Frontal cortex (tissue), 4 donors: ENCODE results near the gene FKBP5. TPM values are rescaled to one million over a fixed set of nuclear protein-coding genes. Genes with fewer than 3 reads are reported as not detected.

Experiments used
- DNase-seq, 2 donors: peaks; one replicate each; pipeline ENCODE4 v3.0.0; 2012; ENCODE audit warnings: low spot score in 2 of 2
- FAIRE-seq: peaks from 2 replicates; lab custom pipeline; 2012; peaks lifted over from hg19 to GRCh38; lab: Jason Lieb, UNC
- total RNA-seq: library from RNA; depleted of rRNA; stranded (reverse); fragments of >200 nt; gene quantifications from one replicate; pipeline ENCODE4 v1.2.3, GENCODE V29; 2014
- donor health status: control.
- donor health status: control.
- donor health status: control.

FKBP5 gene
- total RNA-seq, 1 donor from 2014 or later, result 3.3 TPM

- DNase-seq (no peak), FAIRE-seq (no peak)
Observed at GRCh38 chr6:35633579-35634089, 55.1 kb downstream of the FKBP5 start.

DNA sequence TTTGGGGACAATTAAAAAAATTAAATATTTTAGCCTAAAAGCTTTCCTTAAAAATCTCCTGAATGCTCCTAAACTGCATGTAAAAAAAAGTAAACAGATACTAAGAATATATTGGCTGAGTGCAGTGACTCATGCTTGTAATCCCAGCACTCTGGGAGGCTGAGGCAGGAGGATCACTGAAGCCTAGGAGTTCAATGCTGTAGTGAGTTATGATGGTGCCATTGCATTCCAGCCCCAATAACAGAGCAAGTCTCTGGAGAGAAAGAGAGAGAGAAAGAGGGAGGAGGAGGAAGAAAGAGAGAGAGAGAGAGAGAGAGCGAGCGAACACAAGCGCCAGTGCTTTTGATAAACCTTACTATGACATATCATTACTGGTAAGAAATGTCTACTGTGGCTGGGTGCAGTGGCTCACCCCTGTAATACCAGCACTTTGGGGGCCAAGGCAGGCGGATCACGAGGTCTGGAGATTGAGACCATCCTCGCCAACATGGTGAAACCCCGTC lies 58.8 kb downstream of the FKBP5 start:
- FAIRE-seq, result no peak
- no peak for DNase-seq

- DNase-seq, result no peak
- no peak for FAIRE-seq
Observed at GRCh38 chr6:35626401-35626800, 62.3 kb downstream of the FKBP5 start.

DNA sequence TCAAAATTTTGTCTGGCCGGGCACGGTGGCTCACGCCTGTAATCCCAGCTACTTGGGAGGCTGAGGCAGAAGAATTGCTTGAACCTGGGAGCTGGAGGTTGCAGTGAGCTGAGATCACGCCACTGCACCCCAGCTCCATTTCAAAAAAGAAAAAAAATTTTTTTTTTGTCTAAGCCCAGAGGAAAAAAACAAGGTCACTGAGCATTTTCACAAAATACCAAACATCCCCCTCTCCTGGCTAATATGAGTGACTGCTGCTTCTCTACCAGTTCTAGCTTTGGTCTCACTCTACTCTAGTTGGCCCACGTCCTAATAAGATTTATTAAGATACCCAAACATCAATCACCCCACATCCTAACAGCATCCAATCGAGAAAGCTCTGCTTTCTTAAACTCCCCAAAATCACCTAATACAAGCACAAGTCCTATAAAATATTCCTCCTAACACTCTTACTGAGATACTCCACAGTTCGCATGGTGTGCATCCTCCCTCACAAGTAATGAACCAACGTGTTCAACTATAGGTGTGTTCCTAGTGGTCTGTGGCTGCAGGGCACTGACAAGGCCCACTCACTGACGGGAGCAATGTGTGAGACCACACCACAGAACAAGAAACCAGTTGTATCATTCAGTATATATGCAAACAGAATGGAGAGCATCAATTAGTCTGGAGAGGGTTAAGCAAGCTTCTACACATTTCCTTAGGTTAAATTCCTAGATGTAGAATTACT lies 64.2 kb downstream of the FKBP5 start:
- FAIRE-seq (no peak), DNase-seq (no peak)

- DNase-seq, result no peak
- FAIRE-seq, result no peak
Observed at GRCh38 chr6:35622283-35622682, 66.4 kb downstream of the FKBP5 start.

GRCh38 chr6:35620706-35621105 lies 68.0 kb downstream of the FKBP5 start:
- DNase-seq (no peak), FAIRE-seq (no peak)

GRCh38 chr6:35613762-35614161 lies 75.0 kb downstream of the FKBP5 start:
- FAIRE-seq (no peak), DNase-seq (no peak)

- no peak for FAIRE-seq
- no peak for DNase-seq
Observed at GRCh38 chr6:35611240-35611639, 77.5 kb downstream of the FKBP5 start.

- DNase-seq, result no peak
- FAIRE-seq, result no peak
Observed at GRCh38 chr6:35610830-35611229, 77.9 kb downstream of the FKBP5 start.

DNA sequence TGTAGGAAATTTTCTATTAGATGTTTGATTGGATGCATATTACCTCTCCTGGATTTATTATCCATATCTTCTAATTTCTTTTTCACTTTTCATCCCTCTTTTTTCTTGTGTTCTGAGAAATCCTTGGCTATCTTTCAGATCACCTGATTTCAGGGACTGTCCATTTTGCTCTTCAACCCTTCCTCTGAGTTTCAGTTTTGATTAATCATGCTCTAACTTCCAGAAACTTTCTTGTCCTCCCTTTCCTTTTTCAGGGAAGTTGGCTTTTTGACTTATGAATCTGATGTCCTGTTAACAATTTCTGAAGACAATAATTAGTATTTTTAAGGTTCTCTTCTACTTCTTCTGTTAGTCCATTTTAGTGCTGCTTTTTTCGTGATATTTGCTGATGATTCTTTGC lies 79.1 kb downstream of the FKBP5 start:
- DNase-seq (no peak), FAIRE-seq (no peak)

- no peak for FAIRE-seq
- no peak for DNase-seq
Observed at GRCh38 chr6:35607517-35608233, 81.0 kb downstream of the FKBP5 start.

GRCh38 chr6:35605600-35605999 lies 83.1 kb downstream of the FKBP5 start:
- no peak for FAIRE-seq
- no peak for DNase-seq

GRCh38 chr6:35603326-35604202 lies 85.2 kb downstream of the FKBP5 start:
- no peak for FAIRE-seq
- no peak for DNase-seq

DNA sequence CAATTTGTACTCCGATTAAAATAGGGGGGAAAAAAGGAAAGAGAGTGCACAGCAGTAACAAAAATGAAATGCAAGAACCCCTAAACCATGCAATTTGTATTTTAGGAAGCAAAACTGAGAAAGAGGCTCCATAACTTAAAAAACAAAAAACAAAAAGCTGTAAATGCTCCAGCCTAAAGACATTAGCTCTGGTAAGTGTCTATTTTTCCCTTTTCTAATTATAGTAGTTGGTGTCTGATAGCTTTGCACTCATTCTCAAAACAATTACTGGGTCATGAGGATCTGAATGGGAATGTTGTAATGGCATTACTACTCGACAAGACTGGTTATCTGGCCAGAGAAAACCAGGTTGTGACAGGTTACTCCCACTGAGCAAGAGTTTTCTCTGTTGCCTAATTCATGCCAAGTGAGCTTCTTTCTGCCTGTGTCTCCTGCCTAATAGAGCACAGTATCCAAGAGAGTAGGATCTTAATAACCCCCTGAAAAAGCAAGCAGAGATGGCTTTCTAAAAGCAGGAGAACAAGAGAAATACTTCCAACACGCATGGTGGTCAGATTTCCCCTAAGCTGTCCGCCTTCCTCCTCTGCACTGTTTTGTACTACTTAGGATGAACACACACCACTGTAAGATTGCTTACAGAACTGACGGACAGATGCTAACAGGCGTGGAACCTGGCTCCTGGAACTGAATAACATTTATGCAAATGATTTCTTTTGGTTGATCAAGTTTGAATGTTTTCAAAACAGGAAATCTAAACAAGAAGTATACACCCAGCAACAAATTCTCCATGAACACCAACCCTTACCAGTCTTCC lies 86.4 kb downstream of the FKBP5 start:
- DNase-seq, result no peak
- no peak for FAIRE-seq

GRCh38 chr6:35601331-35602132 lies 87.2 kb downstream of the FKBP5 start:
- DNase-seq (peak in 1 of 2 donors; percentile 33), FAIRE-seq (no peak)

GRCh38 chr6:35600659-35601125 lies 88.0 kb downstream of the FKBP5 start:
- FAIRE-seq, result no peak
- no peak for DNase-seq

GRCh38 chr6:35599761-35600658 lies 88.7 kb downstream of the FKBP5 start:
- DNase-seq (no peak), FAIRE-seq (no peak)
